Smooth muscle cell (in vitro differentiated cells): Measurements from ENCODE around the gene PPM1J. TPM values are rescaled to one million over a fixed set of nuclear protein-coding genes. Genes with fewer than 3 reads are reported as not detected.

Experiments used
- DNase-seq: peaks from one replicate; lab custom pipeline; 2025; ENCODE audit not compliant: unreplicated experiment; lab: John Stamatoyannopoulos, UW
- H2AFZ ChIP-seq: fragments of 200-600 bp; sonication (generic); 2 replicates; pipeline ENCODE4 v1.6.0; 2016; ENCODE audit warnings: antibody characterized with exemption, low read depth, mild to moderate bottlenecking
- H3F3A ChIP-seq: fragments of 200-600 bp; sonication (generic); 2 replicates; pipeline ENCODE4 v1.6.0; 2017; ENCODE audit warnings: antibody characterized with exemption, low read depth
- H3K27ac ChIP-seq: fragments of 200-600 bp; sonication (generic); 2 replicates; pipeline ENCODE4 v1.5.1; 2016; ENCODE audit warnings: low read depth, mild to moderate bottlenecking
- H3K27me3 ChIP-seq: fragments of 200-600 bp; sonication (generic); 2 replicates; pipeline ENCODE4 v1.6.1; 2016; ENCODE audit warnings: low read depth, mild to moderate bottlenecking
- H3K36me3 ChIP-seq: fragments of 200-600 bp; sonication (generic); 2 replicates; pipeline ENCODE4 v1.5.1; 2016; ENCODE audit warnings: low read depth
- H3K4me1 ChIP-seq: fragments of 200-600 bp; sonication (generic); 2 replicates; pipeline ENCODE4 v1.5.1; 2016; ENCODE audit warnings: low read depth
- H3K4me2 ChIP-seq: fragments of 200-600 bp; sonication (generic); 2 replicates; pipeline ENCODE4 v1.6.0; 2016; ENCODE audit warnings: mild to moderate bottlenecking
- H3K4me3 ChIP-seq: fragments of 200-600 bp; sonication (generic); 2 replicates; pipeline ENCODE4 v1.5.1; 2016; ENCODE audit warnings: mild to moderate bottlenecking
- H3K79me2 ChIP-seq: fragments of 200-600 bp; sonication (generic); 2 replicates; pipeline ENCODE4 v1.6.0; 2016; ENCODE audit warnings: low read depth, mild to moderate bottlenecking
- H3K9ac ChIP-seq: fragments of 200-600 bp; sonication (generic); 2 replicates; pipeline ENCODE4 v1.6.0; 2016; ENCODE audit warnings: low read depth
- H3K9me3 ChIP-seq: fragments of 200-600 bp; sonication (generic); replicated peaks from 2 replicates; pipeline ENCODE4 v1.5.1; 2016; ENCODE audit warnings: low read depth
- H4K20me1 ChIP-seq: fragments of 200-600 bp; sonication (generic); 2 replicates; pipeline ENCODE4 v1.6.0; 2016; ENCODE audit warnings: low read depth
- WGBS: methylation state at CpG from one replicate; pipeline ENCODE4 v1.1.7; 2016; ENCODE audit warnings: low lambda C conversion rate; 5-methylcytosine and 5-hydroxymethylcytosine counted together
- polyA plus RNA-seq: library from polyadenylated mRNA; unstranded; fragments of >200 nt; fragmentation: Nextera tagmentation; extraction: Ambion mirVana; gene quantifications from 2 replicates; pipeline ENCODE4 v1.2.1, GENCODE V29; 2016
- total RNA-seq: library from RNA; depleted of rRNA; stranded (reverse); fragments of >200 nt; gene quantifications from 2 replicates; pipeline ENCODE4 v1.2.3, GENCODE V29; 2014
- TF ChIP-seq, protein P1 (sequence below): fragments of 200-600 bp; sonication (generic); IDR thresholded peaks from 2 replicates; pipeline ENCODE4 v1.5.1; 2017; ENCODE audit warnings: borderline replicate concordance, mild to moderate bottlenecking, antibody characterized with exemption; ENCODE audit not compliant: insufficient read depth, poor library complexity, severe bottlenecking

PPM1J gene, protein sequence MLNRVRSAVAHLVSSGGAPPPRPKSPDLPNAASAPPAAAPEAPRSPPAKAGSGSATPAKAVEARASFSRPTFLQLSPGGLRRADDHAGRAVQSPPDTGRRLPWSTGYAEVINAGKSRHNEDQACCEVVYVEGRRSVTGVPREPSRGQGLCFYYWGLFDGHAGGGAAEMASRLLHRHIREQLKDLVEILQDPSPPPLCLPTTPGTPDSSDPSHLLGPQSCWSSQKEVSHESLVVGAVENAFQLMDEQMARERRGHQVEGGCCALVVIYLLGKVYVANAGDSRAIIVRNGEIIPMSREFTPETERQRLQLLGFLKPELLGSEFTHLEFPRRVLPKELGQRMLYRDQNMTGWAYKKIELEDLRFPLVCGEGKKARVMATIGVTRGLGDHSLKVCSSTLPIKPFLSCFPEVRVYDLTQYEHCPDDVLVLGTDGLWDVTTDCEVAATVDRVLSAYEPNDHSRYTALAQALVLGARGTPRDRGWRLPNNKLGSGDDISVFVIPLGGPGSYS
- total RNA-seq (0.40 and 1.2 TPM in 2 replicates), polyA plus RNA-seq (4.7 and 5.2 TPM in 2 replicates)

- Histone ChIP-seq H3K79me2 (no peaks in the 10 kb centered on the region), H3K9me3 (no peaks in the 10 kb centered on the region), H3K36me3 (no peaks in the 10 kb centered on the region), H2AFZ (peak within 1 kb of the TSS; percentile 84), H3K27ac (no peak within 1 kb of the TSS), H3K9ac (no peak within 1 kb of the TSS), H3F3A (no peaks in the 10 kb centered on the region), H3K4me1 (peaks cover 11% of the 10 kb centered on the region), H4K20me1 (no peaks in the 10 kb centered on the region), H3K4me2 (peak within 1 kb of the TSS; percentile 87), H3K4me3 (peak within 1 kb of the TSS; percentile 61), H3K27me3 (peaks cover 6% of the 10 kb centered on the region)
- DNase-seq: peak; percentile 84
- TF ChIP-seq, protein P1, sequence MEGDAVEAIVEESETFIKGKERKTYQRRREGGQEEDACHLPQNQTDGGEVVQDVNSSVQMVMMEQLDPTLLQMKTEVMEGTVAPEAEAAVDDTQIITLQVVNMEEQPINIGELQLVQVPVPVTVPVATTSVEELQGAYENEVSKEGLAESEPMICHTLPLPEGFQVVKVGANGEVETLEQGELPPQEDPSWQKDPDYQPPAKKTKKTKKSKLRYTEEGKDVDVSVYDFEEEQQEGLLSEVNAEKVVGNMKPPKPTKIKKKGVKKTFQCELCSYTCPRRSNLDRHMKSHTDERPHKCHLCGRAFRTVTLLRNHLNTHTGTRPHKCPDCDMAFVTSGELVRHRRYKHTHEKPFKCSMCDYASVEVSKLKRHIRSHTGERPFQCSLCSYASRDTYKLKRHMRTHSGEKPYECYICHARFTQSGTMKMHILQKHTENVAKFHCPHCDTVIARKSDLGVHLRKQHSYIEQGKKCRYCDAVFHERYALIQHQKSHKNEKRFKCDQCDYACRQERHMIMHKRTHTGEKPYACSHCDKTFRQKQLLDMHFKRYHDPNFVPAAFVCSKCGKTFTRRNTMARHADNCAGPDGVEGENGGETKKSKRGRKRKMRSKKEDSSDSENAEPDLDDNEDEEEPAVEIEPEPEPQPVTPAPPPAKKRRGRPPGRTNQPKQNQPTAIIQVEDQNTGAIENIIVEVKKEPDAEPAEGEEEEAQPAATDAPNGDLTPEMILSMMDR: no peak
- WGBS: under 1% methylated on average over 31 of the region's 51 CpGs
Observed at GRCh38 chr1:112715264-112716053, at the start of gene PPM1J. PPM1J (minus strand) TSS chr1:112715332; CDS start chr1:112715301, 31 bp downstream.

GRCh38 chr1:112762541-112763500 lies 47.7 kb upstream of the PPM1J start:
- H3K4me1 ChIP-seq: peaks cover 14% of the 10 kb centered on the region
- H3K36me3 ChIP-seq: no peaks in the 10 kb centered on the region
- TF ChIP-seq, protein P1: no peak
- H3K27ac ChIP-seq: peak overlapping the region; percentile 87
- WGBS: 33% methylated on average over 12 of the region's 12 CpGs
- H4K20me1 ChIP-seq: no peaks in the 10 kb centered on the region
- H3K4me3 ChIP-seq: no peak overlapping the region
- peak overlapping the region; percentile 38 for H2AFZ ChIP-seq
- no peaks in the 10 kb centered on the region for H3K9me3 ChIP-seq
- no peaks in the 10 kb centered on the region for H3K27me3 ChIP-seq
- peak overlapping the region; percentile 28 for H3K4me2 ChIP-seq
- peak overlapping the region; percentile 31 for H3K9ac ChIP-seq
- H3K79me2 ChIP-seq: no peaks in the 10 kb centered on the region
- DNase-seq: no peak
- H3F3A ChIP-seq: peaks cover 8% of the 10 kb centered on the region

- H2AFZ ChIP-seq: no peak overlapping the region
- peak overlapping the region; percentile 31 for H3K9ac ChIP-seq
- 77% methylated on average over 9 of the region's 9 CpGs for WGBS
Observed at GRCh38 chr1:112761714-112762480, 46.8 kb upstream of the PPM1J start.

More at GRCh38 chr1:112761714-112762480, 46.8 kb upstream of the PPM1J start:
- Histone ChIP-seq H3K36me3 (no peaks in the 10 kb centered on the region), H3K4me3 (no peak overlapping the region), H3K79me2 (no peaks in the 10 kb centered on the region), H4K20me1 (no peaks in the 10 kb centered on the region), H3K9me3 (no peaks in the 10 kb centered on the region), H3K27ac (peak overlapping the region; percentile 87), H3F3A (peaks cover 8% of the 10 kb centered on the region), H3K4me1 (peaks cover 14% of the 10 kb centered on the region), H3K4me2 (peak overlapping the region; percentile 28), H3K27me3 (no peaks in the 10 kb centered on the region)
- DNase-seq: no peak
- TF ChIP-seq, protein P1: no peak
